ENCODE results near the gene DIAPH3. TPM values are rescaled to one million over a fixed set of nuclear protein-coding genes. Genes with fewer than 3 reads are reported as not detected.

DIAPH3 gene
- total RNA-seq, 1 experiment from 2014 or later, result 27.6 TPM

- ChIA-PET CTCF (no interaction called here), POLR2A (no interaction called here)
- DNase-seq (ENCODE audit: low spot score) (no peak), ATAC-seq (no peak)
- no peaks in the 10 kb centered on the region for H3K36me3 Mint-ChIP-seq
- H3K27ac Mint-ChIP-seq, result no peak overlapping the region
- H3K4me1 Mint-ChIP-seq, result peaks cover 32% of the 10 kb centered on the region
- H3K9me3 Mint-ChIP-seq, result peaks cover 6% of the 10 kb centered on the region
- no peak overlapping the region for H3K4me3 Mint-ChIP-seq
- TF ChIP-seq RORB (CRISPR knock-in tag; IDR thresholded peaks at IDR 0.05) (no peak), ZNF121 (CRISPR knock-in tag; IDR thresholded peaks at IDR 0.05) (no peak), NR1H2 (CRISPR knock-in tag; IDR thresholded peaks at IDR 0.05) (no peak), HMGXB4 (CRISPR knock-in tag; IDR thresholded peaks at IDR 0.05) (no peak), SMAD4 (CRISPR knock-in tag; IDR thresholded peaks at IDR 0.05) (no peak), EMX1 (CRISPR knock-in tag; IDR thresholded peaks at IDR 0.05) (no peak), NFATC4 (CRISPR knock-in tag; IDR thresholded peaks at IDR 0.05) (no peak), JAZF1 (CRISPR knock-in tag; IDR thresholded peaks at IDR 0.05) (no peak), ZNF512 (CRISPR knock-in tag; IDR thresholded peaks at IDR 0.05; ENCODE audit: borderline replicate concordance) (no peak), ETV6 (CRISPR knock-in tag; IDR thresholded peaks at IDR 0.05) (no peak)
- H3K27me3 Mint-ChIP-seq (ENCODE audit: low read depth), result peaks cover 19% of the 10 kb centered on the region
Measured at GRCh38 chr13:59643906-59644626, 519.7 kb downstream of the DIAPH3 start.

- H3K27me3 Mint-ChIP-seq (ENCODE audit: low read depth), result peaks cover 19% of the 10 kb centered on the region
- DNase-seq (ENCODE audit: low spot score) (no peak), ATAC-seq (no peak)
- H3K4me3 Mint-ChIP-seq, result no peak overlapping the region
- H3K27ac Mint-ChIP-seq, result no peak overlapping the region
- no peaks in the 10 kb centered on the region for H3K36me3 Mint-ChIP-seq
- H3K4me1 Mint-ChIP-seq, result peaks cover 32% of the 10 kb centered on the region
- peaks cover 6% of the 10 kb centered on the region for H3K9me3 Mint-ChIP-seq
- ChIA-PET POLR2A (no interaction called here), CTCF (no interaction called here)
- TF ChIP-seq JUN (CRISPR knock-in tag; IDR thresholded peaks at IDR 0.05) (no peak), CREB1 (CRISPR knock-in tag; IDR thresholded peaks at IDR 0.05) (no peak), RELA (CRISPR knock-in tag; IDR thresholded peaks at IDR 0.05; ENCODE audit: borderline replicate concordance) (no peak), OVOL2 (CRISPR knock-in tag; IDR thresholded peaks at IDR 0.05; ENCODE audit: borderline replicate concordance) (no peak), ZBTB21 (CRISPR knock-in tag; IDR thresholded peaks at IDR 0.05; ENCODE audit: borderline replicate concordance) (no peak), ATF6 (CRISPR knock-in tag; IDR thresholded peaks at IDR 0.05) (no peak), ZSCAN18 (CRISPR knock-in tag; IDR thresholded peaks at IDR 0.05) (no peak), E2F4 (CRISPR knock-in tag; IDR thresholded peaks at IDR 0.05; ENCODE audit: borderline replicate concordance, low read depth) (no peak), ZNF425 (CRISPR knock-in tag; conservative IDR thresholded peaks at IDR 0.05) (no peak), CDX4 (CRISPR knock-in tag; IDR thresholded peaks at IDR 0.05; ENCODE audit: borderline replicate concordance) (no peak), GRHL2 (CRISPR knock-in tag; IDR thresholded peaks at IDR 0.05; ENCODE audit: insufficient replicate concordance, severe bottlenecking) (no peak), ZNF416 (CRISPR knock-in tag; IDR thresholded peaks at IDR 0.05) (no peak)
Measured at GRCh38 chr13:59643364-59643841, 520.3 kb downstream of the DIAPH3 start.

Measured in WTC11 (cell line).